Measurements from ENCODE around the gene ADK. TPM values are rescaled to one million over a fixed set of nuclear protein-coding genes. Genes with fewer than 3 reads are reported as not detected.

Gene ADK
- total and polyA plus RNA-seq, 2 experiments from 2014 or later: 39.9 to 53.0 TPM

- H3K4me1 ChIP-seq (ENCODE audit: insufficient read depth): no peaks in the 10 kb centered on the region
- TF ChIP-seq, protein P1, sequence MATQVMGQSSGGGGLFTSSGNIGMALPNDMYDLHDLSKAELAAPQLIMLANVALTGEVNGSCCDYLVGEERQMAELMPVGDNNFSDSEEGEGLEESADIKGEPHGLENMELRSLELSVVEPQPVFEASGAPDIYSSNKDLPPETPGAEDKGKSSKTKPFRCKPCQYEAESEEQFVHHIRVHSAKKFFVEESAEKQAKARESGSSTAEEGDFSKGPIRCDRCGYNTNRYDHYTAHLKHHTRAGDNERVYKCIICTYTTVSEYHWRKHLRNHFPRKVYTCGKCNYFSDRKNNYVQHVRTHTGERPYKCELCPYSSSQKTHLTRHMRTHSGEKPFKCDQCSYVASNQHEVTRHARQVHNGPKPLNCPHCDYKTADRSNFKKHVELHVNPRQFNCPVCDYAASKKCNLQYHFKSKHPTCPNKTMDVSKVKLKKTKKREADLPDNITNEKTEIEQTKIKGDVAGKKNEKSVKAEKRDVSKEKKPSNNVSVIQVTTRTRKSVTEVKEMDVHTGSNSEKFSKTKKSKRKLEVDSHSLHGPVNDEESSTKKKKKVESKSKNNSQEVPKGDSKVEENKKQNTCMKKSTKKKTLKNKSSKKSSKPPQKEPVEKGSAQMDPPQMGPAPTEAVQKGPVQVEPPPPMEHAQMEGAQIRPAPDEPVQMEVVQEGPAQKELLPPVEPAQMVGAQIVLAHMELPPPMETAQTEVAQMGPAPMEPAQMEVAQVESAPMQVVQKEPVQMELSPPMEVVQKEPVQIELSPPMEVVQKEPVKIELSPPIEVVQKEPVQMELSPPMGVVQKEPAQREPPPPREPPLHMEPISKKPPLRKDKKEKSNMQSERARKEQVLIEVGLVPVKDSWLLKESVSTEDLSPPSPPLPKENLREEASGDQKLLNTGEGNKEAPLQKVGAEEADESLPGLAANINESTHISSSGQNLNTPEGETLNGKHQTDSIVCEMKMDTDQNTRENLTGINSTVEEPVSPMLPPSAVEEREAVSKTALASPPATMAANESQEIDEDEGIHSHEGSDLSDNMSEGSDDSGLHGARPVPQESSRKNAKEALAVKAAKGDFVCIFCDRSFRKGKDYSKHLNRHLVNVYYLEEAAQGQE (IDR thresholded peaks at IDR 0.05; ENCODE audit: unreplicated experiment): no peak
- TF ChIP-seq EZH2 (IDR thresholded peaks at IDR 0.05; ENCODE audit: low read depth, unreplicated experiment): no peak
- no peak for TF ChIP-seq STAT1 (IDR thresholded peaks at IDR 0.05; ENCODE audit: unreplicated experiment)
- no peak for TF ChIP-seq EZH2phosphoT487 (IDR thresholded peaks at IDR 0.05; ENCODE audit: unreplicated experiment)
- no peak for TF ChIP-seq JUNB (IDR thresholded peaks at IDR 0.05; ENCODE audit: unreplicated experiment)
- TF ChIP-seq, protein P2, sequence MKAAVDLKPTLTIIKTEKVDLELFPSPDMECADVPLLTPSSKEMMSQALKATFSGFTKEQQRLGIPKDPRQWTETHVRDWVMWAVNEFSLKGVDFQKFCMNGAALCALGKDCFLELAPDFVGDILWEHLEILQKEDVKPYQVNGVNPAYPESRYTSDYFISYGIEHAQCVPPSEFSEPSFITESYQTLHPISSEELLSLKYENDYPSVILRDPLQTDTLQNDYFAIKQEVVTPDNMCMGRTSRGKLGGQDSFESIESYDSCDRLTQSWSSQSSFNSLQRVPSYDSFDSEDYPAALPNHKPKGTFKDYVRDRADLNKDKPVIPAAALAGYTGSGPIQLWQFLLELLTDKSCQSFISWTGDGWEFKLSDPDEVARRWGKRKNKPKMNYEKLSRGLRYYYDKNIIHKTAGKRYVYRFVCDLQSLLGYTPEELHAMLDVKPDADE (IDR thresholded peaks at IDR 0.05): no peak
- no peak for TF ChIP-seq POLR2AphosphoS5 (IDR thresholded peaks at IDR 0.05; ENCODE audit: low read depth)
- no peak for TF ChIP-seq CREB1 (CRISPR knock-in tag; IDR thresholded peaks at IDR 0.05; ENCODE audit: low read depth)
- TF ChIP-seq, protein P3, sequence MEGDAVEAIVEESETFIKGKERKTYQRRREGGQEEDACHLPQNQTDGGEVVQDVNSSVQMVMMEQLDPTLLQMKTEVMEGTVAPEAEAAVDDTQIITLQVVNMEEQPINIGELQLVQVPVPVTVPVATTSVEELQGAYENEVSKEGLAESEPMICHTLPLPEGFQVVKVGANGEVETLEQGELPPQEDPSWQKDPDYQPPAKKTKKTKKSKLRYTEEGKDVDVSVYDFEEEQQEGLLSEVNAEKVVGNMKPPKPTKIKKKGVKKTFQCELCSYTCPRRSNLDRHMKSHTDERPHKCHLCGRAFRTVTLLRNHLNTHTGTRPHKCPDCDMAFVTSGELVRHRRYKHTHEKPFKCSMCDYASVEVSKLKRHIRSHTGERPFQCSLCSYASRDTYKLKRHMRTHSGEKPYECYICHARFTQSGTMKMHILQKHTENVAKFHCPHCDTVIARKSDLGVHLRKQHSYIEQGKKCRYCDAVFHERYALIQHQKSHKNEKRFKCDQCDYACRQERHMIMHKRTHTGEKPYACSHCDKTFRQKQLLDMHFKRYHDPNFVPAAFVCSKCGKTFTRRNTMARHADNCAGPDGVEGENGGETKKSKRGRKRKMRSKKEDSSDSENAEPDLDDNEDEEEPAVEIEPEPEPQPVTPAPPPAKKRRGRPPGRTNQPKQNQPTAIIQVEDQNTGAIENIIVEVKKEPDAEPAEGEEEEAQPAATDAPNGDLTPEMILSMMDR (conservative IDR thresholded peaks at IDR 0.05; ENCODE audit: low read depth in 2 of 2): no peak
- TF ChIP-seq ZNF331 (CRISPR knock-in tag; IDR thresholded peaks at IDR 0.05; ENCODE audit: low read depth): no peak
- TF ChIP-seq NANOG (IDR thresholded peaks at IDR 0.05; ENCODE audit: borderline replicate concordance): no peak
- no peak for TF ChIP-seq ZNF462 (CRISPR knock-in tag; IDR thresholded peaks at IDR 0.05)
- no peak for TF ChIP-seq ZNF114 (CRISPR knock-in tag; IDR thresholded peaks at IDR 0.05)
- no peaks in the 10 kb centered on the region for H3F3A ChIP-seq (replicated peaks; ENCODE audit: low read depth)
- Mint-ChIP-seq H3K27ac (0 out of 2 replicates have a peak overlapping the region, but pooled peaks have one; percentile 28), H3K4me1 (peaks cover 3% of the 10 kb centered on the region; the same call in 2 of the 3 replicates), H3K4me3 (no peak overlapping the region), H3K9me3 (no peaks in the 10 kb centered on the region), H3K27me3 (ENCODE audit: insufficient read depth, low read depth, poor library complexity) (peaks cover 4% of the 10 kb centered on the region), H3K36me3 (ENCODE audit: low read depth) (peaks cover 4% of the 10 kb centered on the region; the same call in 2 of the 3 replicates)
- peaks cover 19% of the 10 kb centered on the region; the same call in 1 of the 2 replicates for H4K20me1 ChIP-seq (replicated peaks; ENCODE audit: insufficient read depth)
- H3K9me2 ChIP-seq (ENCODE audit: insufficient read depth): no peaks in the 10 kb centered on the region
- no peak overlapping the region for H2AFZ ChIP-seq
- H3K27ac ChIP-seq (ENCODE audit: low read depth): peak overlapping the region; percentile 26
- no peaks in the 10 kb centered on the region for H3K27me3 ChIP-seq (ENCODE audit: insufficient read depth)
- H3K79me2 ChIP-seq (replicated peaks; ENCODE audit: insufficient read depth): peaks cover 70% of the 10 kb centered on the region
- no peak overlapping the region for H3K4me2 ChIP-seq
- no peaks in the 10 kb centered on the region for H3K36me3 ChIP-seq (ENCODE audit: insufficient read depth)
- ATAC-seq (no peak), DNase-seq (ENCODE audit: low spot score) (no peak)
- no peak overlapping the region for H3K4me3 ChIP-seq
Measured at GRCh38 chr10:74164716-74165529, 13.9 kb downstream of the ADK start.
